Measurements from ENCODE around the gene TRIO.

DNA sequence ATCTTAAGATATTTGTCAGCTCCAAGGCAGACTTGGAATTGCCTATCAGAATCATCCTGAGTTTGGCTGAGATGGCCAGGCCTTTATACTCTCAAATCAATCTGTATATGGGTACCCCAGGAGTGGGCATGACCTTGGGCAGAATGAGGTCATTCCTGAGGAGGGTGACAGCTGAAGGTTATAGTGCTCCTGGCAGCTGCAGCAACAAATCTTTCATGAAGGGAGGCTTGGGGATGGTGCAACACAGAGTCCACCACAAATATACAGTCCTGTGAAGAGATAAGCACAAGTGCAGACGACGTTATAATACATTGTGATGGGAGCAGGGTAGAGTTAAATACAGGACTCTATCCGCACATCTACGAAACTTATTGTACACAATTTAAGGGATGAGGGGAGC is 21.1 kb upstream of the TRIO start:
- no peak for TF ChIP-seq EP300 (IDR thresholded peaks at IDR 0.05)
- TF ChIP-seq, protein P1, sequence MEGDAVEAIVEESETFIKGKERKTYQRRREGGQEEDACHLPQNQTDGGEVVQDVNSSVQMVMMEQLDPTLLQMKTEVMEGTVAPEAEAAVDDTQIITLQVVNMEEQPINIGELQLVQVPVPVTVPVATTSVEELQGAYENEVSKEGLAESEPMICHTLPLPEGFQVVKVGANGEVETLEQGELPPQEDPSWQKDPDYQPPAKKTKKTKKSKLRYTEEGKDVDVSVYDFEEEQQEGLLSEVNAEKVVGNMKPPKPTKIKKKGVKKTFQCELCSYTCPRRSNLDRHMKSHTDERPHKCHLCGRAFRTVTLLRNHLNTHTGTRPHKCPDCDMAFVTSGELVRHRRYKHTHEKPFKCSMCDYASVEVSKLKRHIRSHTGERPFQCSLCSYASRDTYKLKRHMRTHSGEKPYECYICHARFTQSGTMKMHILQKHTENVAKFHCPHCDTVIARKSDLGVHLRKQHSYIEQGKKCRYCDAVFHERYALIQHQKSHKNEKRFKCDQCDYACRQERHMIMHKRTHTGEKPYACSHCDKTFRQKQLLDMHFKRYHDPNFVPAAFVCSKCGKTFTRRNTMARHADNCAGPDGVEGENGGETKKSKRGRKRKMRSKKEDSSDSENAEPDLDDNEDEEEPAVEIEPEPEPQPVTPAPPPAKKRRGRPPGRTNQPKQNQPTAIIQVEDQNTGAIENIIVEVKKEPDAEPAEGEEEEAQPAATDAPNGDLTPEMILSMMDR (IDR thresholded peaks at IDR 0.05): no peak

Measured in upper lobe of left lung (tissue), 4 donors.